GM12878 (cell line): ENCODE data around the gene GRIK5. TPM values are rescaled to one million over a fixed set of nuclear protein-coding genes. Genes with fewer than 3 reads are reported as not detected.

Source experiments
- ATAC-seq: fragments of 200-7000 bp; cut with Tn5 transposase; 3 replicates; pipeline ENCODE4 v1.9.1; 2020; ENCODE audit warnings: mild to moderate bottlenecking, moderate library complexity
- BruUV-seq: library from RNA; stranded (reverse); fragments of 400-500 nt; replicated peaks from 2 replicates; lab custom pipeline; 2021; lab: Mats Ljungman, UMichigan
- CTCF ChIA-PET: fragments of 300-600 bp; sonication (Branson Sonifier 250); formaldehyde crosslinking; extraction: SDS; loops from one replicate; lab custom pipeline; 2021; ENCODE audit warnings: inconsistent platforms; lab: Yijun Ruan, JAX
- POLR2A ChIA-PET: fragments of 350-600 bp; formaldehyde crosslinking; extraction: SDS; loops from one replicate; lab custom pipeline; 2021; ENCODE audit warnings: inconsistent platforms; lab: Charles Lee
- RAD21 ChIA-PET: fragments of 300-600 bp; sonication (Branson Sonifier 250); formaldehyde crosslinking; loops from one replicate; lab custom pipeline; 2023; ENCODE audit warnings: antibody characterized with exemption; ENCODE audit not compliant: unreplicated experiment; lab: Charles Lee
- SMC1A ChIA-PET: fragments of 300-600 bp; sonication (Branson Sonifier 250); formaldehyde crosslinking; loops from one replicate; lab custom pipeline; 2023; ENCODE audit not compliant: unreplicated experiment, uncharacterized antibody; lab: Charles Lee
- DNase-seq: peaks from one replicate; pipeline ENCODE4 v3.0.0-alpha.2; 2011; ENCODE audit warnings: low read depth, low spot score
- FAIRE-seq: peaks from 3 replicates; lab custom pipeline; 2011; peaks lifted over from hg19 to GRCh38; lab: Jason Lieb, UNC
- H2AFZ ChIP-seq: 2 replicates; pipeline ENCODE4 v1.6.0; 2011; ENCODE audit warnings: low read depth, low read length, control low read depth; ENCODE audit not compliant: control insufficient read depth
- H3K27ac ChIP-seq: 2 replicates; pipeline ENCODE4 v1.5.1; 2011; ENCODE audit warnings: control low read depth; ENCODE audit not compliant: control insufficient read depth, insufficient read depth
- H3K27me3 ChIP-seq, 2 experiments: replicated peaks in 1 of 2; 2 replicates each; pipeline versions ENCODE4 v1.6.0 to v1.6.1; 2011; ENCODE audit warnings: low read length in 1 of 2; ENCODE audit not compliant: control insufficient read depth in 2 of 2, insufficient read depth in 2 of 2
- H3K36me3 ChIP-seq, 2 experiments: 2 replicates each; pipeline ENCODE4 v1.5.1; 2011; ENCODE audit warnings: low read length in 1 of 2; ENCODE audit not compliant: control insufficient read depth in 2 of 2, insufficient read depth in 2 of 2
- H3K4me1 ChIP-seq: 2 replicates; pipeline ENCODE4 v1.6.1; 2011; ENCODE audit warnings: mild to moderate bottlenecking, low read length, moderate library complexity, mixed read lengths; ENCODE audit not compliant: control insufficient read depth, insufficient read depth
- H3K4me2 ChIP-seq: 2 replicates; pipeline ENCODE4 v1.6.0; 2011; ENCODE audit warnings: control low read depth; ENCODE audit not compliant: control insufficient read depth, insufficient read depth
- H3K4me3 ChIP-seq: fragments of 200-600 bp; sonication (generic); 2 replicates; pipeline ENCODE4 v1.5.1; 2016
- H3K79me2 ChIP-seq: 2 replicates; pipeline ENCODE4 v1.6.0; 2011; ENCODE audit warnings: low read length; ENCODE audit not compliant: control insufficient read depth, insufficient read depth
- H3K9ac ChIP-seq: 2 replicates; pipeline ENCODE4 v1.8.0; 2011; ENCODE audit warnings: low read length, control low read depth, mixed read lengths; ENCODE audit not compliant: control insufficient read depth, insufficient read depth
- H3K9me3 ChIP-seq: replicated peaks from 3 replicates; pipeline ENCODE4 v1.5.1; 2011; ENCODE audit warnings: mild to moderate bottlenecking, low read length; ENCODE audit not compliant: control insufficient read depth, insufficient read depth
- H4K20me1 ChIP-seq: 2 replicates; pipeline ENCODE4 v1.6.0; 2011; ENCODE audit not compliant: control insufficient read depth, insufficient read depth
- CBX3 ChIP-seq: fragments of 200-600 bp; sonication (generic); IDR thresholded peaks from 2 replicates; pipeline ENCODE4 v1.6.1; 2016; ENCODE audit warnings: low read depth, borderline replicate concordance
- CREB1 ChIP-seq: IDR thresholded peaks from 2 replicates; pipeline ENCODE4 v1.6.1; 2012; ENCODE audit warnings: low read depth, mild to moderate bottlenecking, inconsistent platforms
- CREM ChIP-seq: IDR thresholded peaks from 2 replicates; pipeline ENCODE4 v1.6.1; 2014; ENCODE audit warnings: antibody characterized with exemption, low read depth
- E2F8 ChIP-seq: fragments of 450-650 bp; IDR thresholded peaks from 2 replicates; pipeline ENCODE4 v1.6.1; 2018; ENCODE audit warnings: mild to moderate bottlenecking, low read depth, moderate library complexity; ENCODE audit not compliant: partially characterized antibody
- GABPA ChIP-seq: IDR thresholded peaks from 2 replicates; pipeline ENCODE4 v1.6.1; 2014; ENCODE audit warnings: antibody characterized with exemption, low read depth, mild to moderate bottlenecking, inconsistent platforms
- MYC ChIP-seq: IDR thresholded peaks from 2 replicates; pipeline ENCODE4 v1.6.1; 2011; ENCODE audit warnings: mild to moderate bottlenecking, low read length, moderate library complexity, inconsistent platforms; ENCODE audit not compliant: insufficient read depth, insufficient replicate concordance, insufficient read length, severe bottlenecking
- NR2C2 ChIP-seq: IDR thresholded peaks from 2 replicates; pipeline ENCODE4 v1.6.1; 2011; ENCODE audit warnings: borderline replicate concordance, low read depth; ENCODE audit not compliant: control insufficient read depth, insufficient read length
- RELA ChIP-seq: fragments of 450-650 bp; IDR thresholded peaks from 2 replicates; pipeline ENCODE4 v1.8.0; 2014; ENCODE audit warnings: borderline replicate concordance; ENCODE audit not compliant: partially characterized antibody
- SREBF1 ChIP-seq: IDR thresholded peaks from 2 replicates; pipeline ENCODE4 v1.6.1; 2012; ENCODE audit warnings: mild to moderate bottlenecking, low read length
- SREBF2 ChIP-seq: IDR thresholded peaks from 2 replicates; pipeline ENCODE4 v1.6.1; 2012; ENCODE audit warnings: mild to moderate bottlenecking, low read length
- TCF7 ChIP-seq: IDR thresholded peaks from 2 replicates; pipeline ENCODE4 v1.6.1; 2014; ENCODE audit warnings: antibody characterized with exemption, borderline replicate concordance
- USF2 ChIP-seq: IDR thresholded peaks from 2 replicates; pipeline ENCODE4 v1.6.1; 2011; ENCODE audit warnings: low read depth, low read length, improper control_type of control experiment, borderline replicate concordance
- YY1 ChIP-seq: IDR thresholded peaks from 2 replicates; pipeline ENCODE4 v1.6.1; 2011; ENCODE audit warnings: low read depth, mild to moderate bottlenecking, low read length
- ZZZ3 ChIP-seq: IDR thresholded peaks from 2 replicates; pipeline ENCODE4 v1.6.1; 2011; ENCODE audit warnings: low read depth; ENCODE audit not compliant: control insufficient read depth, insufficient read length
- WGBS: methylation state at CpG from one replicate; pipeline ENCODE4 v1.1.6; 2016; ENCODE audit warnings: low lambda C conversion rate; ENCODE audit not compliant: insufficient replicate concordance, insufficient coverage; ENCODE audit errors: missing lambda C conversion rate; 5-methylcytosine and 5-hydroxymethylcytosine counted together
- in situ Hi-C: fragments of 300-500 bp; cut with MboI; formaldehyde crosslinking; loops from 9 replicates; pipeline ENCODE4 v1.14.3; 2018; ENCODE audit warnings: mixed read lengths
- intact Hi-C: fragments of 100-400 bp; cut with micrococcal nuclease; formaldehyde crosslinking; loops from one replicate; pipeline ENCODE4 v1.14.2; 2022; ENCODE audit not compliant: unreplicated experiment
- polyA plus RNA-seq, 11 experiments: library from polyadenylated mRNA; depleted of rRNA in 4 of 11; unstranded in 6 of 11; stranded (reverse) in 5 of 11; fragments of >200 nt; fragmentation: Nextera tagmentation in 4 of 11; fragmentation: Illumina TruSeq in 1 of 11; extraction: Ambion mirVana in 4 of 11; extraction: Trizol in 1 of 11; gene quantifications; 1 replicate in 1 of 11; 2 replicates in 10 of 11; pipeline versions ENCODE4 v1.2.1 to v1.2.3, GENCODE V29; 2011 to 2016; ENCODE audit warnings: inconsistent platforms in 2 of 11, missing spikeins in 2 of 11, low read depth in 1 of 11
- total RNA-seq, 4 experiments: library from RNA; depleted of rRNA in 3 of 4; stranded (reverse); fragments of >200 nt in 3 of 4; fragmentation: Illumina TruSeq in 1 of 4; extraction: Trizol in 1 of 4; gene quantifications; 2 replicates each; pipeline versions ENCODE4 v1.2.1 to v1.2.3, GENCODE V29; 2013 to 2021

Gene GRIK5
- total and polyA plus RNA-seq, 10 of the 15 experiments (the other 5 are each of a cell fraction or from before 2014, with no cell fraction given): 0.03 to 0.23 (median 0.07) TPM; not detected in 3

- TF ChIP-seq MYC: no peak
- no peak for TF ChIP-seq ZZZ3
- TF ChIP-seq CBX3: no peak
- TF ChIP-seq YY1: no peak
- TF ChIP-seq, all 136 proteins: peak for 0
Observed at GRCh38 chr19:42095142-42095813, 25.3 kb upstream of the GRIK5 start (continued).

GRCh38 chr19:42093926-42094325 is 23.9 kb upstream of the GRIK5 start:
- WGBS: 97% methylated on average over 4 of the region's 4 CpGs

GRCh38 chr19:42093505-42093904 is 23.5 kb upstream of the GRIK5 start:
- no TSS peak for BruUV-seq
- SMC1A ChIA-PET: no interaction called here
- Histone ChIP-seq H4K20me1 (no peaks in the 10 kb centered on the region), H3K4me2 (no peak overlapping the region), H3K79me2 (no peaks in the 10 kb centered on the region), H3K27me3 (no peaks in the 10 kb centered on the region), H3K9ac (no peak overlapping the region), H3K9me3 (no peaks in the 10 kb centered on the region), H3K4me3 (no peak overlapping the region), H3K4me1 (peaks cover 32% of the 10 kb centered on the region), H3K27ac (no peak overlapping the region), H3K36me3 (peaks cover 22 to 31% of the 10 kb centered on the region in 2 experiments), H2AFZ (no peak overlapping the region)
- intact Hi-C loops (no loop called here), in situ Hi-C loops (no loop called here)
- WGBS: 80% methylated on average over 4 of the region's 4 CpGs
- no peak for FAIRE-seq
- CTCF ChIA-PET: no interaction called here
- DNase-seq: no peak
- no peak for ATAC-seq
- POLR2A ChIA-PET: no interaction called here
- RAD21 ChIA-PET: no interaction called here
- no peak for TF ChIP-seq GABPA
- TF ChIP-seq E2F8: no peak
- no peak for TF ChIP-seq USF2
- no peak for TF ChIP-seq SREBF1
- TF ChIP-seq CREM: no peak
- no peak for TF ChIP-seq SREBF2
- no peak for TF ChIP-seq TCF7
- no peak for TF ChIP-seq RELA

More at GRCh38 chr19:42093926-42094325, 23.9 kb upstream of the GRIK5 start:
- H3K27ac ChIP-seq: no peak overlapping the region
- TF ChIP-seq NR2C2 (no peak), CREB1 (no peak)
- DNase-seq (no peak), ATAC-seq (no peak), FAIRE-seq (no peak)
- H3K4me1 ChIP-seq: peaks cover 28% of the 10 kb centered on the region
- no peaks in the 10 kb centered on the region for H4K20me1 ChIP-seq
- H3K27me3 ChIP-seq: no peaks in the 10 kb centered on the region
- ChIA-PET SMC1A (no interaction called here), RAD21 (no interaction called here), POLR2A (no interaction called here), CTCF (no interaction called here)
- no peak overlapping the region for H2AFZ ChIP-seq
- H3K4me2 ChIP-seq: no peak overlapping the region
- no peaks in the 10 kb centered on the region for H3K79me2 ChIP-seq
- no peak overlapping the region for H3K4me3 ChIP-seq
- no peaks in the 10 kb centered on the region for H3K9me3 ChIP-seq
- peaks cover 27 to 31% of the 10 kb centered on the region in 2 experiments for H3K36me3 ChIP-seq
- no peak overlapping the region for H3K9ac ChIP-seq
- intact Hi-C loops (no loop called here), in situ Hi-C loops (no loop called here)
- TSS peak; percentile 14 for BruUV-seq
